ENCODE data around the gene DYSF.

The DYSF gene

DNA sequence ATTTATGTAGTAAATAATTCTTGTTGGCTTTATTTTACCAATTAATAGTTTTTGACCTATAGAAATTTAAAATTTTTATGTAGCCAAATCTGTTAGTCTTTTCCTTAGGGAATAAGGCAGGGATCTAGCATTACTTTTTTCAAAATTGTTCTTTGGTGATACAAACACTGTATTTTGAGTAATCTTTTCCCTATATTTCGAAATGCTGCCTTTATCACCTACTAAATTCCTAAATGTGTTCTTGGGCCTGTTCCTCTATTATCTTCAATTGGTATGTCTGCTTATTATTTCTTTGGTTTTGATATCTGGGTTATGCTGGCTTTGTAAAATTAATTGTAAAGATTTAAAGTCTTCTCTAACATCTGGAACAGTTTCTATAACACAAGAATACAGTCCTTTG, 87.5 kb downstream of the DYSF start:
- no peaks in the 10 kb centered on the region for H3K4me1 ChIP-seq
- no peak overlapping the region for H3K4me3 ChIP-seq
- in situ Hi-C loops (cut with MboI; ENCODE audit: low sequenced_read_pairs): loop anchor here (25.0 kb wide), 2 partner anchors 1046 to 1321 kb away; no protein-coding TSS in a partner anchor
- H3K36me3 ChIP-seq (replicated peaks): no peaks in the 10 kb centered on the region
- no peak for DNase-seq (ENCODE audit: low spot score in 2 of 2)
- no peaks in the 10 kb centered on the region for H3K9me3 ChIP-seq
- 0 out of 2 replicates have a peak, but pooled peaks cover under 1% of the 10 kb centered on the region for H3K27me3 ChIP-seq (ENCODE audit: low read depth)

DNA sequence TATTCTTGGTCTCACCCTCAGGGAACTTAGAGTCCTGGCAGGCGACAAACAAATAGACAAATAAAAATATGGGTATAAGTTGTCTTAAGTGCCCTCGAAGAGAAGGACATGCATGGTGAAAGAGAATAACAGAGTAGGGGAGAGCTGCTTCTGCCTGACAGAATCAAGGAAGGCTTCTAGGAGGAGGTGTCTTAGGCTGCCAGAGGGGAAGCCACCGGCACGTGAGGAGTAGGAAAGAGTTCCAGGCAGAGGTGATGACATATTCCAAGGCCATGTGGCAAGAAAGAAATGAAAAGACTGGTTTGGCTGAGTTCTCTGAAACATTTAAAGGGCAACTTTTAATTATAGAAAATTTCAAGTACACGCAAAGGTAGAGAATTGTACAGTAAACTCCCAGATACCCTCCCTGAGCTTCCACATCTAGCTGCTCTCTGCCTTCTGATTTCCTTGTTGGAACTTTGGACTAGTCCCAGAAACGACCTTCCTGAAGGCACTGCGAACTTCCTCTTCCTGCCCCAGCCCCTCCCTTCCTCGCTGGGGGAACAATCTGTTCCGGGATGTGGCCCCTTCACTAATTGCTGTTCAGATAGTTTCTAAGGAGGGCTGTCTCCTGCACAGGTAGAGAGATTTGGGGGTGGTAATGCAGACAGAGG, 91.7 kb downstream of the DYSF start:
- Histone ChIP-seq H3K4me1 (no peaks in the 10 kb centered on the region), H3K9me3 (no peaks in the 10 kb centered on the region), H3K27me3 (ENCODE audit: low read depth) (0 out of 2 replicates have a peak, but pooled peaks cover 2% of the 10 kb centered on the region), H3K4me3 (no peak overlapping the region), H3K36me3 (replicated peaks) (no peaks in the 10 kb centered on the region)
- no peak for DNase-seq (ENCODE audit: low spot score in 2 of 2)
- in situ Hi-C loops (cut with MboI; ENCODE audit: low sequenced_read_pairs): loop anchor here (5.0 to 25.0 kb wide), 3 partner anchors 607 to 1317 kb away; no protein-coding TSS in a partner anchor

DNA sequence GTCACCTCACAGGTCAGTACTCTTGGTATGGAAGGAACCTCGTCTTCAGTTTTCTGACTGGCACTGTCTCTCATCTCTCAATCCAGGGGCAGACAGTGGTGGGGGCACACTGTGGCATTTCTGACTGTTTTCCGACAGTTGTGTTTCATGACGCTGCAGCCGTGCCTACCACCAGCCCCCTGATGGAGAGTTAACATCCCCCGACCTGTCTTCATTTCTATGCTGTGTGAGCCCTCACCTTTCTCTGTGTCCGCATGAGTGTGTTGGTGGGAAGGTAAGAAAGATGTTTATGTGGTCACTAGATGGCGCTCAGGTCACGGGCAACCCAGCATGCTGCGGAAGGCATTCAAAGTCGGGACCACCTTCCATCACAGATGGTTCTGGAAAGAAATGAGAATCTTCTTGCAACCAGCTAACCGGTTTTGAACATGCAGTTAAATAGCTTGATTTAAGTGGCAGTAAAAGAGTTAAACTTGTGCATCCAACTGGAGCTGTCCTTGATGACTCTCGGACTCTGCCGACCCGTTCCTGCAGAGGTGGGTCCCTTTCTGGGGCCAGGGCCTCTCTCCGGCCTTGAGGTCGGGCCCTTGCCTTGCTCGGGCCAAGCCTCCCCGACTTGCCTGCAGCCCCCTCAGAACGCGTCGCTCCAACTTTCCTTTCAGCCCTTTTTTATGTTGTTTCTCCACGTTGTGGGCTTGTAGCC, 92.4 kb downstream of the DYSF start:
- no peak overlapping the region for H3K4me3 ChIP-seq
- DNase-seq (ENCODE audit: low spot score in 2 of 2): peak; percentile 61 to 79
- no peaks in the 10 kb centered on the region for H3K9me3 ChIP-seq
- in situ Hi-C loops (cut with MboI; ENCODE audit: low sequenced_read_pairs): loop anchor here (5.0 to 25.0 kb wide), 3 partner anchors 607 to 1317 kb away; no protein-coding TSS in a partner anchor
- H3K36me3 ChIP-seq (replicated peaks): no peaks in the 10 kb centered on the region
- no peaks in the 10 kb centered on the region for H3K4me1 ChIP-seq
- H3K27me3 ChIP-seq (ENCODE audit: low read depth): 0 out of 2 replicates have a peak, but pooled peaks cover 2% of the 10 kb centered on the region

DNA sequence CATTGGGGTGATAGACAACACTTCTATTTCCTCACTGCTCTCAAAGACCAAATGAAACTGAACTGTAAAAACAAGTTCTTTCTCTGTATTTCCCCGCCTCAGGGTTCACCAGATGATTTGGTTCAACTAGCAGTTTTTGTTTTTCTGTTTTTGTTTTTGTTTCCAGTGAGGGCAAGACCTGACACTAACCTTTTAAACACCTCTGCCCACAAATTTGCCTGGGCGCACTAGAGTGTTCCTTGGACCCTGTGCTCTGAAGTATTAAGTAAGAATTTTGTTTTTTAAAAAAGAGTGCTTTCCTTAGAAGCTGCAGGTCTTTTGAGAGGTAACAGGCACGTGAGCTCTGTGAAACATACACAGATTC, 92.9 kb downstream of the DYSF start:
- Histone ChIP-seq H3K4me3 (no peak overlapping the region), H3K27me3 (ENCODE audit: low read depth) (0 out of 2 replicates have a peak, but pooled peaks cover 2% of the 10 kb centered on the region), H3K36me3 (replicated peaks) (no peaks in the 10 kb centered on the region), H3K9me3 (no peaks in the 10 kb centered on the region), H3K4me1 (no peaks in the 10 kb centered on the region)
- DNase-seq (ENCODE audit: low spot score in 2 of 2): no peak
- in situ Hi-C loops (cut with MboI; ENCODE audit: low sequenced_read_pairs): loop anchor here (5.0 to 25.0 kb wide), 3 partner anchors 606 to 1316 kb away; no protein-coding TSS in a partner anchor

DNA sequence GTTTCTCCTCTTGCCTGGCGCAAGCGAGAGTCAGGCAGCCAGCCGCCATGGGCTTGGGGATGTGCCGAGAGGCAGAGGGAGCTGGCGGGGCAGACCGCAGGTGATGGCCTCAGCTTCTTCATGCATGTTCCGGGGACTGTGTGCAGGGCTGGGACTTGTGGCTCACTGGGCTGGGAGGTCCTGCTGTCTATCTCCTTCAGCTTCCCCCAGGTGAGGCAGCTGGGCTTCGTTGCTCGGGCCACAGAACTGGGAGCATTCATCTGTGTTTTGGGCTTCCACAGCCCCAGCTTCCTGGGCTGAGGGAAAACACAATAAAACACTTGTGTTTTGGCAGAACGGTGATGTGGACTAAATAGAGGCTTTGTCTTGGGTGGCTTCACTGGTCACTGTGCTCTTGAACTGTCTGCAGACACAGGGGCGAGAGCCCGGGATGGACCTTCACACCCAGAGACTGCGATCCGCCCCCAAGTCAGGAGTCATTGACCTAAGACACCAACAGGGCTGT, 93.5 kb downstream of the DYSF start:
- H3K4me3 ChIP-seq: no peak overlapping the region
- DNase-seq (ENCODE audit: low spot score in 2 of 2): no peak
- in situ Hi-C loops (cut with MboI; ENCODE audit: low sequenced_read_pairs): loop anchor here (5.0 to 25.0 kb wide), 3 partner anchors 605 to 1315 kb away; no protein-coding TSS in a partner anchor
- no peaks in the 10 kb centered on the region for H3K36me3 ChIP-seq (replicated peaks)
- 0 out of 2 replicates have a peak, but pooled peaks cover 2% of the 10 kb centered on the region for H3K27me3 ChIP-seq (ENCODE audit: low read depth)
- H3K9me3 ChIP-seq: no peaks in the 10 kb centered on the region
- H3K4me1 ChIP-seq: no peaks in the 10 kb centered on the region

DNA sequence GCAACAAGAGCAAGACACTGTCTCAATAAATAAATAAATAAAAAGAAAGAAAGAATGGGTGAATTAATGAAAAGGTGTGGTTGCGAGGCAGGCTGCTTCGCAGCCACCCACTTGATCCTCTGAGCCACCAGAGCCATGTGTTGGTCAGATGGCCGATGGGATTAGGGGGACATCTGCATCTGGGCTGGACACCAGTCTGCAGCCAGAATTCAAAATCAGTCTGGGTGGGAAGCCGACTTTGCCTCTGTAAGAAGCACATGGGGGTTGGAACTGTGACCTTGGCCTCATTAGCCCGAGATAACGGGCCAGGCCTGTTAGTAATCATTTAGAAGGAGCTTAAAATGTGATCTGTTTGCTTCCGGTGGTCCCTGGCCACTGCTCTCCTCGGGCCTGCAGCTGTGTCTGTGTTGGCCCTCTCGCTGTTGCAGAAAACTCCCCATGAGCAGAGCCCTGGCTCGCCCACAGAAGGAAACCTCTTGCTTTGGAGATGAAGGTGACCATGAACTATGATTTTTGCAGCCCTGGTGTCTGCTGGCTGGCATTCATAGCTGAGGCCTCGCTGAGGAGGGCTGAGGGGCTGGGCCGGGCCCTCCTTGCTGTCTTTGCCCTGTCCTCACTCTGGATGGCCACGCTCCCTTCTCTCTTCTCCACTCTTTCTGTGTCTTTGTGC, 94.4 kb downstream of the DYSF start:
- Histone ChIP-seq H3K36me3 (replicated peaks) (no peaks in the 10 kb centered on the region), H3K9me3 (no peaks in the 10 kb centered on the region), H3K4me1 (no peaks in the 10 kb centered on the region), H3K4me3 (no peak overlapping the region), H3K27me3 (ENCODE audit: low read depth) (0 out of 2 replicates have a peak, but pooled peaks cover 2% of the 10 kb centered on the region)
- in situ Hi-C loops (cut with MboI; ENCODE audit: low sequenced_read_pairs): loop anchor here (5.0 to 25.0 kb wide), 3 partner anchors 605 to 1315 kb away; no protein-coding TSS in a partner anchor
- no peak for DNase-seq (ENCODE audit: low spot score in 2 of 2)

DNA sequence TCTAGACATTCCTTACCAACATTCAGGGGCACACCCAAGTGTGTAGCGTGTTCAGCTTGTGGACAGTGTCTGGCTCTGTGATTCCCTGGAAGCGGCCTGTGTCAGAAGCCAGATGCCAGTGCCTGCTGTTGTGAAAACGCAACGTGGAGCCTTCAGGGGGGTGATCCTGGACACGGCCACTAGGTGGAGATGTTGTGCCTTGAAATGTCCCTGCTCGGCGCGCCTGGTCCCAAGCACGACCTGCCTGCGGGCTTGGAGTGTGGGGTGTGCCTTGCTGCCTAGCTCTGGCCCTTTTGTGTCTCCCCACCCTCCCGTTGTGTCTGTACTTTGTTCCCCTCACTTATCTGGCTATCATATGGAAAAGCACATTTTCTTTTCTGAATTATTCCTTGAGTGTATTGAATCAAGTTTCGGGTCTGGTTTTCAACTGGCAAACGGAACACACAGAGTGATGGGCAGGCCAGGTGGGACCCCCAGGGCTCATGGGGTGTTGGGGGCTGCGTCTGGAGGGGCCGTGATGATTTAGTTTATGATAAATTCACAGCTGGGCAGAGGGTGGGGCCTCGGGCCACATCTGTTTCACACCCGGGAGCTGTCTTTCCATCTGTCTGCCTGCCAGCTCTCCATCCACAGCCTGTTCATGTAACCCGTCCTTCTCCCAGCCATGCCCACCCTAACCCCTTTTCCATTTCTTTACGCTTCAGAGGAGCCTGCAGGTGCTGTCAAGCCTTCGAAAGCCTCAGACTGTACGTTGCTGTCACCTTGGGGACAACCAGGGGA, 95.5 kb downstream of the DYSF start:
- no peak overlapping the region for H3K4me3 ChIP-seq
- H3K4me1 ChIP-seq: no peaks in the 10 kb centered on the region
- no peaks in the 10 kb centered on the region for H3K36me3 ChIP-seq (replicated peaks)
- 0 out of 2 replicates have a peak, but pooled peaks cover 2% of the 10 kb centered on the region for H3K27me3 ChIP-seq (ENCODE audit: low read depth)
- peak; percentile 43 to 82 for DNase-seq (ENCODE audit: low spot score in 2 of 2)
- in situ Hi-C loops (cut with MboI; ENCODE audit: low sequenced_read_pairs): loop anchor here (5.0 to 25.0 kb wide), 3 partner anchors 603 to 1313 kb away; no protein-coding TSS in a partner anchor
- H3K9me3 ChIP-seq: no peaks in the 10 kb centered on the region

DNA sequence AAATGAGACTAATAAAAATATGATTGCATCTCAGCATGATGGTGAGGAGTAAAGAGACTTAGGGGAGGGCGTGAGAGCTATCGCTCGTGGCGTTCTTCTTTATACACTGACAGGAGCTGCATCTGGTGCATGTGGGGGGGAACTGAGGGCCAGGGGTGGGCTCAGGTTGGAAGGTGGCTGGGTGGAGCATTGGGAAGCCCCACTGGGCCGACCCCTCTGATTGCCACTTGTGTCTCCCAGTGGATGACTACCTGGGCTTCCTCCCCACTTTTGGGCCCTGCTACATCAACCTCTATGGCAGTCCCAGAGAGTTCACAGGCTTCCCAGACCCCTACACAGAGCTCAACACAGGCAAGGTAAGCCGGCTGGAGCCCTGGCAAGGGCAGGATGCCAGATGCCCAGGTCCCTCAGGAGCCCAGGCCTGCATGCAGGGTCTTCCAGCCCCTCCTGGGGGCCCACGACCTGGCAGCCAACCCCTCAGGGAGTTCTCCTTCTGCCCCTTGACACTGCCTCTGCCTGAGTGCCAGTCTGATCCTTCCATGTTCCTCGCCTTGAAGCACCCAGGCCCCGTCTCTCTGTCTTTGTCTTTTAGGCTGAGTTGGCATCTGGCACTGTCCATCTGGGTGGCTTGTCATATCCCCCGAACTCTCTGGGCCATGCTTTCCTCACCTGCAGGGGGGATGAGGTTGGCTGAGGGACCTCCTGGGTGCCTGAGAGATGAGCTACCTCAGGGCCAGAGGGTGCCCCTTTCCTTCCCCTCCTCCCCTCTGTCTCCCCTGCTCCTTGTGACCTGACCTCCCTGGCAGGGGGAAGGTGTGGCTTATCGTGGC, 97.7 kb downstream of the DYSF start:
- in situ Hi-C loops (cut with MboI; ENCODE audit: low sequenced_read_pairs): loop anchor here (10.0 kb wide), 1 partner anchor 1194 kb away; no protein-coding TSS in a partner anchor
- H3K9me3 ChIP-seq: no peaks in the 10 kb centered on the region
- DNase-seq (ENCODE audit: low spot score in 2 of 2): no peak
- no peaks in the 10 kb centered on the region for H3K27me3 ChIP-seq (ENCODE audit: low read depth)
- H3K36me3 ChIP-seq (replicated peaks): no peaks in the 10 kb centered on the region
- H3K4me1 ChIP-seq: no peaks in the 10 kb centered on the region
- no peak overlapping the region for H3K4me3 ChIP-seq

DNA sequence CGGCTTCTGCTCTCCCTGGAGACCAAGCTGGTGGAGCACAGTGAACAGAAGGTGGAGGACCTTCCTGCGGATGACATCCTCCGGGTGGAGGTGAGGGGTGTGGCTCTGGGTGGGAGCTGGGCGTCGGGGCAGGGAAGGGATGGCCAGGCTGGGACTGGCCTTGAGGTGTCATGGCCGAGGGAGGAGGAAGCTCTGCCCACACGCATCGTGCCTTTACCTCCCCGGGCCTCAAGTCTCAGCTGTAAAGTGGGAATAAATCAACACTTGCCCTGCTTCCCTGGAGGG, 98.2 kb downstream of the DYSF start:
- Histone ChIP-seq H3K4me1 (no peaks in the 10 kb centered on the region), H3K4me3 (no peak overlapping the region), H3K27me3 (ENCODE audit: low read depth) (no peaks in the 10 kb centered on the region), H3K9me3 (no peaks in the 10 kb centered on the region), H3K36me3 (replicated peaks) (no peaks in the 10 kb centered on the region)
- in situ Hi-C loops (cut with MboI; ENCODE audit: low sequenced_read_pairs): loop anchor here (10.0 kb wide), 1 partner anchor 1193 kb away; no protein-coding TSS in a partner anchor
- DNase-seq (ENCODE audit: low spot score in 2 of 2): no peak

DNA sequence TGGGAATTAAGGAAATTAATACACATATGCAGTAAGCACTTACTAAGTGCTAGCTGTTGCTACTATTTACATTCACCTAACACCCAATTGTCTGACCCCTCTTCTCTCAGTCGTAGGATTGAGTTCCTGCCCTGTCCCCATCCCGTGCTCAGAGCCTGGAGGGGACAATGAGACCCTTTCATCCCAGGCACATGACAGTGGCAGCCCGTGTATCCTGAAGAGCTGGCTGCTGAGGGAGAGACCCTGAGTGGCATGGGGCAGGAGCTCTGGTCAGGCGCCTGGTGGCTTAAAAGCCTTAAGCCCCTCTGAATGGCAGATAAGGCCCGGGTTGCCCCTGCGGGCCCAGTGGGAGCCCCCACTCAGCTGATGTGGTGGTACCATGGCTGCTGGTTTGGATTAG, 99.0 kb downstream of the DYSF start:
- no peaks in the 10 kb centered on the region for H3K27me3 ChIP-seq (ENCODE audit: low read depth)
- in situ Hi-C loops (cut with MboI; ENCODE audit: low sequenced_read_pairs): loop anchor here (10.0 kb wide), 1 partner anchor 1192 kb away; no protein-coding TSS in a partner anchor
- H3K9me3 ChIP-seq: no peaks in the 10 kb centered on the region
- no peak for DNase-seq (ENCODE audit: low spot score in 2 of 2)
- no peak overlapping the region for H3K4me3 ChIP-seq
- no peaks in the 10 kb centered on the region for H3K36me3 ChIP-seq (replicated peaks)
- no peaks in the 10 kb centered on the region for H3K4me1 ChIP-seq

DNA sequence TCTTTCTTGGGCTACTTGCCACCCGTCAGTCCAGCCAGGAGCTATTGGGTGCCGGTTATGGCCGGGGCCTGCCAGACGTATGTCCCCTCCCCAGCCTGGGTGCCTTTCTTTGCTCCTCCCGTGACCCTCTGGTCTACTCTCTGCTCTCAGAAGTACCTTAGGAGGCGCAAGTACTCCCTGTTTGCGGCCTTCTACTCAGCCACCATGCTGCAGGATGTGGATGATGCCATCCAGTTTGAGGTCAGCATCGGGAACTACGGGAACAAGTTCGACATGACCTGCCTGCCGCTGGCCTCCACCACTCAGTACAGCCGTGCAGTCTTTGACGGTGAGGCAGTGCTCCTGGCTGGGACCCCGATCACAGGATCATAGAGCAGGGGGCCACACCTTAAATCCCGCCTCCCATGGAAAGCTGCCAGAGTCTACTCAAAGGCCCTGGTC, 99.5 kb downstream of the DYSF start:
- Histone ChIP-seq H3K4me1 (no peaks in the 10 kb centered on the region), H3K9me3 (no peaks in the 10 kb centered on the region), H3K4me3 (no peak overlapping the region), H3K36me3 (replicated peaks) (no peaks in the 10 kb centered on the region), H3K27me3 (ENCODE audit: low read depth) (no peaks in the 10 kb centered on the region)
- no peak for DNase-seq (ENCODE audit: low spot score in 2 of 2)
- in situ Hi-C loops (cut with MboI; ENCODE audit: low sequenced_read_pairs): loop anchor here (10.0 kb wide), 1 partner anchor 1192 kb away; no protein-coding TSS in a partner anchor

DNA sequence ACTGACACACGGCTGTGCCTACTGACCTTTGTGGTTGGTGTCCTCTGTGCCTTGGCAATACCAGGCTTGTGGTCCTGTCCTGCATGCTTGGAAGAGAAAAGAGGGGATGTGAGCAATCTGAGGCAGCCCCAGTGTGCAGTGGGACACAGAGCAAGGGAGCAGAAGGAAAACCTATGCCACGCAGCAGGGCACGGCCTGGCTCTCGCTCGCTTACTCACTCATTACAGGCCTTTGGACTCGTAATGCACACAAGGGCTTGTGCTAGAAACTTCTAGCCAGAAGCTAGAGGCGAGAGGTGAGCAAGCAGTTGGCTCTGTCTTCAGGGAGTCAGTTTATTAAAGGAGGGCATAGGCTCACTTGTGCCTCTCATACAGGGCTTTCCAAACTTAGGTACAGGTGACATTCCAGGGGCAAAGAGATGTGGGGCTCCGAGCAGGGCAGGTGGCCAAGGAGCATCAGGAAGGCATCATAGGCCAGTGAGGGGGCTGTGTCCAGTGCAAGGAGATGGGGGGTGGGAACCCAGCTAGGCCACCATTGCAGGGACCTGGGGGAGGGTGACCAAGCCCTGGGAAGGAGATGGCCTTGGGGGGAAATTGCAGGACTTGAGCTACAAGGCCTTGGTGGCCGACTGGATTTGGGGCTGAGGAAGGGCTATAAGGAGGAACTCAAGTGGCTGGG, 100.8 kb downstream of the DYSF start:
- no peaks in the 10 kb centered on the region for H3K4me1 ChIP-seq
- H3K27me3 ChIP-seq (ENCODE audit: low read depth): no peaks in the 10 kb centered on the region
- H3K4me3 ChIP-seq: no peak overlapping the region
- in situ Hi-C loops (cut with MboI; ENCODE audit: low sequenced_read_pairs): loop anchor here (10.0 kb wide), 1 partner anchor 1191 kb away; no protein-coding TSS in a partner anchor
- H3K9me3 ChIP-seq: no peaks in the 10 kb centered on the region
- H3K36me3 ChIP-seq (replicated peaks): no peaks in the 10 kb centered on the region
- no peak for DNase-seq (ENCODE audit: low spot score in 2 of 2)

Measured in HAP-1 (cell line).